NCI-H146 treated with DMSO at 0.1 percent for 48 hours (cell line): ENCODE results near the gene SLF1.

Experiments
- DNase-seq: peaks from one replicate; lab custom pipeline; 2025; ENCODE audit not compliant: unreplicated experiment; lab: John Stamatoyannopoulos, UW

Gene SLF1

GRCh38 chr5:94707359-94707758 lies 88.9 kb downstream of the SLF1 start:
- DNase-seq = peak; percentile 78

- no peak for DNase-seq
These were observed 90.8 kb downstream of the SLF1 start for GRCh38 chr5:94709277-94709676.

GRCh38 chr5:94711785-94712184 lies 93.3 kb downstream of the SLF1 start:
- no peak for DNase-seq

GRCh38 chr5:94715768-94716167 lies 97.3 kb downstream of the SLF1 start:
- no peak for DNase-seq

- no peak for DNase-seq
These were observed 106.7 kb downstream of the SLF1 start for GRCh38 chr5:94725142-94725541.

- no peak for DNase-seq
These were observed 113.0 kb downstream of the SLF1 start for GRCh38 chr5:94731471-94731870.

- no peak for DNase-seq
These were observed 118.0 kb downstream of the SLF1 start for GRCh38 chr5:94736498-94736897.

GRCh38 chr5:94740286-94740685 lies 121.8 kb downstream of the SLF1 start:
- DNase-seq = no peak

- DNase-seq = peak; percentile 18
These were observed 124.4 kb downstream of the SLF1 start for GRCh38 chr5:94742852-94743251.

GRCh38 chr5:94744906-94745305 lies 126.4 kb downstream of the SLF1 start:
- DNase-seq = no peak

- no peak for DNase-seq
These were observed 127.6 kb downstream of the SLF1 start for GRCh38 chr5:94745786-94746730.

GRCh38 chr5:94746731-94747124 lies 128.3 kb downstream of the SLF1 start:
- no peak for DNase-seq
